ENCODE measurements around the gene RAB3C.

DNA sequence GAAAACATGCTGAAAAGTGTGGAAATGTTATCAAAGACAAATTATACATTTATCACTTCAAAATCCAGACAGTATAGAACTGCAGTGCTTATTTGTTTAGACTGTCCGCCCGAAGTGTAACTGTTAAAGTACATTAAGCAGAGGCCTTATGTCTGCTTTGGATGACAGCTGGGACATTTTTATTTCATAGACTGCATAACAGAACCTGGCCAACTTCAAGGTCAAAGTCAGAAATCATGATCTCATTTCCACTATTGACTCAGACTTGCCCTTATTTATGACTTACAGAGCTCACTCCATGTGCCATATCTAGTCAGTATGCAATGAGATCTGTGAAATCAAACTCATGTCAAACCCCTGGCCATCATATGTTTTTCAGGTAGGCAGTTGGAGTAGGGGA is 87.7 kb downstream of the RAB3C start:
- TF ChIP-seq CTCF (IDR thresholded peaks at IDR 0.05; ENCODE audit: low read depth, low read length) = no peak
- no peak for TF ChIP-seq EZH2phosphoT487 (IDR thresholded peaks at IDR 0.05; ENCODE audit: low read depth)
